Body of pancreas (tissue), 4 donors: ENCODE data around the gene DEFB114.

ENCODE experiments used
- CTCF ChIP-seq, 7 experiments: fragments of 450-650 bp in 4 of 7; fragments of 200-600 bp in 3 of 7; sonication (generic) in 3 of 7; IDR thresholded peaks; one replicate each; pipeline ENCODE4 v1.5.1; 2016 to 2019; ENCODE audit warnings: antibody characterized with exemption in 7 of 7
- POLR2A ChIP-seq, 3 donors: fragments of 450-650 bp; IDR thresholded peaks; one replicate each; pipeline ENCODE4 v1.6.1; 2016; ENCODE audit warnings: antibody characterized with exemption in 3 of 3, mild to moderate bottlenecking in 2 of 3

GRCh38 chr6:49937017-49937416 lies 26.9 kb downstream of the DEFB114 start:
- no peak for TF ChIP-seq CTCF (IDR thresholded peaks at IDR 0.05)
- no peak for TF ChIP-seq POLR2A (IDR thresholded peaks at IDR 0.05)
